ENCODE measurements around the gene ROR1.
"Not testable (repeated sequence)": the region's sequence is repeated elsewhere in the genome, so short reads cannot be mapped to it uniquely, and the experiment has no call there.

Gene ROR1

GRCh38 chr1:64073705-64074104, 299.9 kb downstream of the ROR1 start:
- no peak for DNase-seq

DNA sequence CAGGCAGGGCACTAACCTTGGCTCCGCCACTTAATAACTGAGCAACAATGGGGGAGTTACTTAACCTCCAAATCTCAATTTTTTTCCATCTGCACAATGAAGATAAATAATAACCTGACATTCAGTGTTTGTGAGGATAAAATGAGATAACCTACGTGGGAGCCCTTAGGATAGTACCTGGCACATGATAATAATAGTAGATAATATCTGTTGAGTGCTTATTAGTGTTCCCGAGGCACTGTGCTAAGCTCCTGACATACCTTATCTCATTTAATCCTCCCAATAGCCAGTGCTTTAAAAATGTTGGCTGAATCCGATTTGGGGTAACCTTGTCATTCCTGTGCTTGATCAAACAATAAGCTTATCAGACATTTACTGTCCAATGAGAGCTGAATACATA, 300.9 kb downstream of the ROR1 start:
- no peak for DNase-seq

DNA sequence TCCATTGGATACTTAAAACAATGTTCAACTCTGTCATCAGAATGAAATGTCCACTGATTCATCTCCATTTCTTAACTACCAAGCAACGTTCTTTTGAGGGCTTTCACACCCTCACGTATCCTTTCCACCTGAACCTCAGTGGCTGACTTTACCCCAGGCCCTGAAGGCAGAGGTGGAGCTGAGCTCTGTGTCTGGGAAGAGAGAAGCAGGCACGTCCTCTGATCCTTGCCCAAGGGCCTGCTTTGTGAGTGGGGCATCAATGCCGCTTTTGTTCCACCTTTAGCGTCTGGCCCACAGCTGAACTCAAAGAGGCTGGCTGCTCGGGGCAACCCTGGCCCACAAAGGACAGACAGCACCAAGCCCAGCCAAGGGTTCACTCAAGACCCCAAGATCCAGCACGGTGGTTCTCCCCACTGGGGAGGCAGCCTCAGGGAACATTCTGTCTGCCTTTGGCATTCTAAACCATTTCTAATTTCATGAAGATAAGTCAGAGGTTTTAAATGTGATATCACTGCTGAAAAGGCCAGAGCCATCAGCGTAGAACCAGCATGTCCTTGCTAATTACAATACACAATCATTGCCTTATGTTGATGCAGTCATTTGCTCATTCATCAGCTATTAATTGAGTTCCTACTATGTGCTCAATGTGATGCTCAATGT, 303.6 kb downstream of the ROR1 start:
- DNase-seq: no peak

DNA sequence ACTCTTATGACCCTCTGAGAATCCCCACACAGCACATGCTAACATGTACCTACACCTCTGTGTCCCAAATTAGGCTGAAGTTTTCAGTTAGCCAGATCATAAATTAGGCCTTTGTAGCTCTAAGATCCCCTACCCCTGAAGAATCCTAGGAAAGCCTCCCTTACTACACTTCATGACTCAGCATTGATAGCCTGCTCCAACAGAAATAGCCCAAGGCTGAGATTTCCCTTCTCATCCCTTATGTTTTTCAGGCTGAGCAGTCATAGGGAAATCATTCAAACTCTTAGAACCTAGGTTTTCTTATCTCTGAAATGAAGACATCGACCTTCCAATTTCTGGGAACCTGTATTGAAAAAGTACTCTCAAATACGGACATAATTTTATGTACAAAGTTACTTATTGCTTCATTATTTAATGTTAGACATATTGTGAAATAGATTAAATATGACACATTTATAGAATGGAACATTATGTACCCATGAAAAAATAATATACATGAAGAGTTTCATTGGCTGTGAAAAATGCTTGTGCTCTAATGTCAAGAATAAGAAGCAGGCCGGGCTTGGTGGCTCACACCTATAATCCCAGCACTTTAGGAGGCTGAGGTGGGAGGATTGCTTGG, 307.2 kb downstream of the ROR1 start:
- DNase-seq: no peak

DNA sequence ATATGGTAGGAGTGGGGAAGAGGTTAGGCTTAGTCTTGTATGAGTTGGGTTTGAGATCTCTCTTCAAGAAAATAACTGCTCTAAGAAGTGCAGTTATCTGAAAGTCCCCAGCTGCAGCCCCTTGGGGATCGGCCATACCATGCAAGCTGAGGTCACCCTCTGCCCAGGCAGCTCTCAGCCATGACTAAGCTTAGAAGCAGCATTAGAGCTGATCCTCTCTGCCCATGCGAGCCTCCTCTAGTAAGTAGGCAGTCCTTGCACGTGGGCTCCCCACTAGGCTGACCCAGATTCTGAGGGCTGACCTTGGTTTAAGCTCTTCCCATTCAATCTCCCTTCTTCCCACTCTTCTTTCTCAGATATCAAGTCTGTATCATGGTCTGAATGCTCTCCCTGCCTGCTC, 308.6 kb downstream of the ROR1 start:
- no peak for DNase-seq

- DNase-seq: no peak
Observed at GRCh38 chr1:64084451-64084850, 310.6 kb downstream of the ROR1 start.

GRCh38 chr1:64087768-64088167, 314.0 kb downstream of the ROR1 start:
- DNase-seq: no peak

DNA sequence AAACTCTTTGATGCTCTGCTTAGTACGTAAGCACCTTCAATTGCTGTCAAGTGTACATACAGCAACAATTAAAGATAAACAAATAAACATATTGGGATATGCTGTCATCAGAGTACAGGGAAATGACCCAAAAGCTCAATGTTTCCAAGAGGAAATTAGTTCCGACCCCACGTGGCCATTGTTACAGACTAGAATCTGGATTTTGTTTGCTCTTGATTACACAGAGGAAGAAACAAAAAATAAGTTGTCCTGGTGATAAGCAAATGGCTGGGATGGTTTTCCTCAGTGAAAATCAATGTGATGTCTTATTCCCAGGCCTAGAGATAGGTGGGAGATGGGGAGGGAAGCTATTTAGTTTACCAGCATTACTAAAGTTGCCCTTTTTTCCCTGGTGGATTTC, 316.6 kb downstream of the ROR1 start:
- DNase-seq: no peak

DNA sequence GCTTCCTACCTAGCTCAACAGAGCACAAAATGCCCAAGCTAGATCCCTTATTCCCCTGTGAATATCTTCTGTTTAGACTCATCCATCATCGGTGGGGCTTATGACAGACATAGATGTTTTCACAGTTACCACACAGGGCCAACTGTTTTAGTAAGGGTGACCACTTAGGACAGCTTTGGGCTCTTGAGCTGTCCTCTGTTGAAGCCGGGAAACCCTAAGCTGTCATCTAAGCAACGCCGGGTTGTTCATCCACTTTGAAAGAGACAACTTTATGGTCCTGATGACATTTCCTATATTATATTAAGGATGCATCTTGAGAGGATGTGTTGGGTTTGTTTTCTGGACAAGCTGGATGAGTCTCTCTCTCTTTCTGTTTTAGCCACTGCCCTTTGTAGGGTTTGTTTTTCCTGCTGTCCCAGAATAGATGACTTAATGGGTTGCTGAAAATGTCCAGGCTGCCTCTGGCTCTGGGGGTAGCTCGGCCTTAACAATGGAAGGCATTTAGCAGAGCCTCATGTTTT, 319.1 kb downstream of the ROR1 start:
- DNase-seq: no peak

- DNase-seq: no peak
Observed at GRCh38 chr1:64093941-64094340, 320.1 kb downstream of the ROR1 start.

DNA sequence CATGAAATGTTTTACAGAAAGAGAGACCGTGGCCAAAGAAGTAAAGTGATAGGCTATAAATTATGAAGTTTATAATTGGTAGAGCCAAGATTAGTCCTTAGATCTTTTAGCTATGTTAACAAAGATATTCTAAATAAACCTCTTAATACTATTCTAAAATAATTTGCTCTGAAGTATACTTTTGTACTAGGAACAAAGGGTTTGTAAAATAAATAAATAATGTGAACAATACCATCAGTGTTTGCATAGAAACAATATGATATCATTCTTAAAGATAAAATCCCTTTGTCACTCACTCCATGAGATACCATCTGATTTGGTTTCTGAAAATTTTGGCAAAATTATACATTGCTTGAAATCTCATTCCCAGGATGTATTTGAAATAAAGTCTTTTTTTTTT, 322.0 kb downstream of the ROR1 start:
- DNase-seq: no peak

DNA sequence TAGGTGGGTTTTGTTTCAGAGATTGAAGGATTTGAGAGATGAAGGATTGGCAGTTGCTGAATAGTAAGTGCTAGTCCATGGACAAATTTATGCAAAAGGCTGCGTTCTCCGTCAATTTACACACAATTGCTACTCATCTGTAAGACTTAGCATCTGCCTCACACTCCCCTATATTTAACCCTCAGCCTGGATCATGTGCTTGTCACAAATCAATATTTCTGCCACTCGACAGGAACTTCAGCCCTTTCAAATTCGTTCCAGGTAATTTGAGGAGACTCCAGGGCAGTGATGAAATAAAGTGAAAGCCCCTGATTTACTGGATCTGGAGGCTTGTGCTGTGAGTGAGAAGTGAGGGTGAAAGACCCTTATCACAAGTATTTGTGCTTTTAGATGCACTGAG, 324.0 kb downstream of the ROR1 start:
- no peak for DNase-seq

- DNase-seq: no peak
Observed at GRCh38 chr1:64098436-64098835, 324.6 kb downstream of the ROR1 start.

- peak; percentile 42 for DNase-seq
Observed at GRCh38 chr1:64098846-64099582, 325.2 kb downstream of the ROR1 start.

GRCh38 chr1:64100791-64101190, 327.0 kb downstream of the ROR1 start:
- DNase-seq: no peak

DNA sequence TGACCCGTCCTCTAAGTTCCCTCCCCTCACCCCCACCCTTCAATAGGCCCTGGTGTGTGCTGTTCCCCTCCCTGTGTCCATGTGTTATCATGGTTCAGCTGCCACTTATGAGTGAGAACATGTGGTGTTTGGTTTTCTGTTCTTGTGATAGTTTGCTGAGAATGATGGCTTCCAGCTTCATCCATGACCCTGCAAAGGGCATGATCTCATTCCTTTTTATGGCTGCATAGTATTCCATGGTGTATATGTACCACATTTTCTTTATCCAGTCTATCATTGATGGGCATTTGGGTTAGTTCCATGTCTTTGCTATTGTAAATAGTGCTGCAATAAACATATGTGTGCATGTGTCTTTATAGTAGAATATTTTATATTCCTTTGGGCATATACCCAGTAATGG, 330.8 kb downstream of the ROR1 start:
- not testable (repeated sequence) for DNase-seq

- no peak for DNase-seq
Observed at GRCh38 chr1:64107118-64107519, 333.3 kb downstream of the ROR1 start.

- DNase-seq: no peak
Observed at GRCh38 chr1:64107632-64108031, 333.8 kb downstream of the ROR1 start.

DNA sequence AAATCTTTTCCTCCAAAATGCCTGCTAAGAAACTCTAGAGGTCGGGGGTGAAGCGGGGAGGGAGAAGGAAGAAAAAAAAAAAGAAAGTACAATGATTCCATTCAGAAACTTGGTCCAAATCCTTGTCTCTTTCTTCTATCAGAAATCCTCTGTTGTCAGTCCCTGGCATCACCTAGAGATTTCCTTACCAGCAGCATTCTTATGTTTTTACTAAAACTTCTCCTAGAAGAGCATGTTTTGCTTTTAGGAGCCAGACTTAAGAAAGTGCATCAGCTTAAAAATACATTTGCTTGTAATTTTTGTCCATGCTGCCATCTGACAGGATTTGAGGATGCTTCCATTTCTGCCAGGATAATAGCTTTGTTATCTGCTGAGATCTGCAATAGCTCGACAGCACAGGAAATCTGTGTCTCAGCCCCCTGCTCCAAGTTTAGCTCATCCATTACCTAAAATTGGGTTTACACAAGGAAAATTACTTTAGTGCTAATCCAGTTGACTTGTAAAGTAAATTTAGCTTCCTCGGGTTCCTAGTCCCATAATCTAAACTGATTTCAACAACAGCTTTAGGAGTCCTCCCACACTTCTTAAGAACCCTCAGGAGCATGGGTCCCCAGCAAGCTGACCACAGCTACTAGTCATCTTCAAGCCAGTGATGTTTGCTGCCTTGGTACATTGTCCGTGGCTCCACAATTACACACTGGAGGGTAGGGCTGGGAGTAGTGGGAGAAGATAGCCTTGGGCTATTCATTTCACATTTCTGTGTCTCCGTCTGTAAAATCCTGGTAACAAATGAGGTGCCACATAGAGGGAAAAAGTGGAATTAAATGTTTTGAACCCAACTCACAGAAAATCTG, 337.3 kb downstream of the ROR1 start:
- no peak for DNase-seq

GRCh38 chr1:64111787-64112186, 338.0 kb downstream of the ROR1 start:
- DNase-seq: no peak

DNA sequence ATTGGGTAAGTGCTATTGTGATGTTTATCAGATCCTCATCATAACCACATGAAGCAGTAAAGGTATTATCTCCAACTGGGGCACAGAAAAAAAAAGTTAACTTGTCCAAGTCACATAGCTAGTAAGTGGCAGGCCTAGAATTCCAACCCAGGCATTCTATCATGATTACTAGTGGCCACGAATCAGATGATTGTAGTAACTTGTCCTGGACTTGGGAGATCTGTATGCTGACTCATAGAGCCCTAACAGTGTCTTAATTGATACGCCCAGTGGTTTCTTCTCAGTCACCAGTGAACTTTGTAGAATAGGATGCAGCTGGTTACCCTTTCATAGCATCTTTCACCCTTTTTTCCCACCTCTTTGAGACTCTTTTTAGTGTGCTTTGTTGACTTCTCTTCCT, 338.5 kb downstream of the ROR1 start:
- no peak for DNase-seq

- DNase-seq: no peak
Observed at GRCh38 chr1:64114012-64114525, 340.3 kb downstream of the ROR1 start.

DNA sequence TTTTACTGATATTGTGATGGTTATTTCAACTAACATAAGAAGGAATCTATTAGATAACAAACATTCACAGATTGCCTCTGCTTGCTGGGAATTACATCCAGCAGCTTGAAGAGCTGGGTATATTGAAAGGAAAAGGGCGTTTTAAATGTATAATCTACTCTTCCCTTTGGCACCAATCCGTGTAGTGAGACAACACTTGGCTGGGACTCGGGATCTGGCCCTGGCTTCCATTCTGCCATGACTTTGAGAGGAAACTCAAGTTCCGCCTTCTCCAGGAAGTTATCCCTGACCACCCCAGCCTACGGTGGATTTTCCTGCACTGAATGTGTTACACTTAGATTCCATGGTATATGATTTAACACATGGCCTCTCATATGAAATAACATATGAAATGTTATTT, 342.7 kb downstream of the ROR1 start:
- DNase-seq: no peak
